G401 (cell line): ENCODE measurements around the gene LCE2A. TPM values are rescaled to one million over a fixed set of nuclear protein-coding genes. Genes with fewer than 3 reads are reported as not detected.
"Not testable (repeated sequence)": the region's sequence is repeated elsewhere in the genome, so short reads cannot be mapped to it uniquely, and the experiment has no call there.

Experiments used
- DNase-seq: peaks from one replicate; pipeline ENCODE4 v3.0.0-alpha.2; 2015; ENCODE audit warnings: low spot score
- in situ Hi-C: cut with HindIII; loops from 2 replicates; pipeline ENCODE4 v1.10.0; 2016; ENCODE audit warnings: low sequenced_read_pairs, mixed read lengths
- total RNA-seq: library from RNA; depleted of rRNA; stranded (reverse); fragments of >200 nt; shearing (Covaris generic); gene quantifications from 2 replicates; pipeline ENCODE4 v1.2.3, GENCODE V29; 2014; rRNA removed

The LCE2A gene
- not detected in 2 replicates for total RNA-seq

- in situ Hi-C loops, result no loop called here
- DNase-seq, result no peak
Measured at GRCh38 chr1:152697701-152698600, at the start of gene LCE2A. TSS of gene LCE2A (plus strand) at chr1:152698345. CDS start at chr1:152698902, 557 bp downstream.

- peak; percentile 15 for DNase-seq
- in situ Hi-C loops, result no loop called here
Measured at GRCh38 chr1:152654110-152654509, 44.0 kb upstream of the LCE2A start.

- no peak for DNase-seq
- in situ Hi-C loops, result no loop called here
Measured at GRCh38 chr1:152656459-152656858, 41.7 kb upstream of the LCE2A start.

GRCh38 chr1:152657677-152658076 is 40.5 kb upstream of the LCE2A start:
- DNase-seq, result no peak
- in situ Hi-C loops, result no loop called here

GRCh38 chr1:152658649-152659048 is 39.5 kb upstream of the LCE2A start:
- DNase-seq, result no peak
- in situ Hi-C loops, result no loop called here

- in situ Hi-C loops, result no loop called here
- DNase-seq, result no peak
Measured at GRCh38 chr1:152663098-152663497, 35.0 kb upstream of the LCE2A start, which contains the start of gene LCE2D. TSS of gene LCE2D (plus strand) at chr1:152663380. CDS start at chr1:152664106, 726 bp downstream.

- DNase-seq, in situ Hi-C loops: not testable (repeated sequence)
Measured at GRCh38 chr1:152666171-152666570, 32.0 kb upstream of the LCE2A start.

- in situ Hi-C loops, result no loop called here
- no peak for DNase-seq
Measured at GRCh38 chr1:152667648-152668047, 30.5 kb upstream of the LCE2A start.

GRCh38 chr1:152673016-152673415 is 25.1 kb upstream of the LCE2A start:
- in situ Hi-C loops, result no loop called here
- no peak for DNase-seq

GRCh38 chr1:152674983-152675382 is 23.2 kb upstream of the LCE2A start, which contains the start of gene LCE2C:
TSS of gene LCE2C (plus strand) at chr1:152675279. CDS start at chr1:152676016, 737 bp downstream.
- in situ Hi-C loops, DNase-seq: not testable (repeated sequence)

GRCh38 chr1:152679459-152679858 is 18.7 kb upstream of the LCE2A start:
- in situ Hi-C loops, result no loop called here
- no peak for DNase-seq

GRCh38 chr1:152681616-152682015 is 16.5 kb upstream of the LCE2A start:
- in situ Hi-C loops, result no loop called here
- no peak for DNase-seq

GRCh38 chr1:152683846-152684245 is 14.3 kb upstream of the LCE2A start:
- DNase-seq, result no peak
- in situ Hi-C loops, result no loop called here

- DNase-seq, in situ Hi-C loops: not testable (repeated sequence)
Measured at GRCh38 chr1:152685823-152686222, 12.3 kb upstream of the LCE2A start, which contains the start of gene LCE2B. TSS of gene LCE2B (plus strand) at chr1:152686123. CDS start at chr1:152686844, 721 bp downstream.

GRCh38 chr1:152699746-152700145 is 1.6 kb downstream of the LCE2A start:
- in situ Hi-C loops, result no loop called here
- DNase-seq, result no peak

- no peak for DNase-seq
Measured at GRCh38 chr1:152707860-152708259, 9.7 kb downstream of the LCE2A start, which contains the start of gene LCE4A. TSS of gene LCE4A (plus strand) at chr1:152708160. CDS start at chr1:152709076, 916 bp downstream.

GRCh38 chr1:152718238-152718637 is 20.1 kb downstream of the LCE2A start:
- no peak for DNase-seq

More at GRCh38 chr1:152707860-152708259, 9.7 kb downstream of the LCE2A start, which contains the start of gene LCE4A:
- in situ Hi-C loops, result no loop called here

GRCh38 chr1:152725261-152725660 is 27.1 kb downstream of the LCE2A start:
- DNase-seq, result no peak
- in situ Hi-C loops, result no loop called here

More at GRCh38 chr1:152718238-152718637, 20.1 kb downstream of the LCE2A start:
- in situ Hi-C loops, result no loop called here

GRCh38 chr1:152728986-152729385 is 30.8 kb downstream of the LCE2A start:
- in situ Hi-C loops, result no loop called here
- no peak for DNase-seq

- in situ Hi-C loops, result no loop called here
- no peak for DNase-seq
Measured at GRCh38 chr1:152735648-152736047, 37.5 kb downstream of the LCE2A start.
